ENCODE data around the gene HNRNPUL2.
A peak's percentile ranks its signal among the peaks of the same experiment; 100 is the strongest.

Gene HNRNPUL2

DNA sequence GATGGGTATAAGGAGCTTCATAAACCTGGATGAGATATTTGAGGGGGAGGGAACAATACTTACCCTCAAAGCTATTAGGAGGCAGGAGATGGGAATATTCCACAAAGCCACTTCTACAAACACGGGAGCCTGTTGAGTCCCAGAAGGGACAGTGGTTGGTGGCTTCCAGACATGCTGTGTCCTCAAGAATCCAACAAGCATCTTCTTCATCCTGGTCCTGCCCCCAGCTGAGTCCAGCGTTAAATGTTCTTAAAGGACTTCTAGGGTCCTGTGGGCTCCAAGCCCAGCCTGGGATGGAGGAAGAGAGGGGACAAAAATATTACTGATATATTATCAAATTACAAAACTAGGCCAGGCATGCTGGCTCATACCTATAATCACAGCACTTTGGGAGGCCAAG, 59.8 kb downstream of the HNRNPUL2 start:
- DNase-seq (ENCODE audit: low read depth in 2 of 2) = no peak

- DNase-seq (ENCODE audit: low read depth in 2 of 2) = no peak
These were observed 60.9 kb downstream of the HNRNPUL2 start for GRCh38 chr11:62666259-62666926.

DNA sequence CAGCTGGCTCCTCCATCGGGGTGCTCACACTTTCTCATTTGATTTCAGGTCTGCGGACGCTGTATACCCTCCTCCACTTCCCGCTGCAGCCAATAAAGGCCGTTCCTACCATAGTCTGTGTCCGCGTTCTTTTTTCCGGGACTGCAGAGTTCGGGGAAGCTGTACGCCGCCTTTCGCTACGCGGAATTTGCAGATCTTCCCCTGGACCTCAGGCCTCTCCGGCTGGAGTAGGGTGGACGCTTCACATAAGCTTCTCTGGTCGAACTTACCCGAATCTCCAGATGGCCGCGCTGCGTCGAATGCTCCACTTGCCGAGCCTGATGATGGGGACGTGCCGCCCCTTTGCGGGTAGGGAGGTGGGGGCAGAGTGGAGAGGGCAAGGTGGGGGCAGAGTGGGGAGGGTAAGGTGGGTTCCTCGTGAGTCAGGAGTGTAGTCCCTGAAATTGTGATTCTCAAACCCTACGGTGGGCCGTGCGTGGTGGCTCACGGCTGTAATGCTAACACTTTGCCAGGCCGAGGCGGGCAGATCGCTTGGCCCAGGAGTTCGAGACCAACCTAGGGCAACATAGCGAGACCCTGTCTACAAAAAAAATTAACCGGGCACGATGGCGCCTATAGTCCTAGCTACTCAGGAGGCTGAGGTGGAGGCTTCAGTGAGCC, 61.5 kb downstream of the HNRNPUL2 start:
- no peak for DNase-seq (ENCODE audit: low read depth in 2 of 2)

- peak; percentile 92 to 94 for DNase-seq (ENCODE audit: low read depth in 2 of 2)
These were observed 62.1 kb downstream of the HNRNPUL2 start, which contains the start of the genes C11orf98 and CSKMT for GRCh38 chr11:62665075-62665598. Gene C11orf98 (minus strand): TSS chr11:62665210. CDS start chr11:62665169, 41 bp downstream. Gene CSKMT (plus strand): TSS chr11:62665312. CDS start chr11:62665880, 568 bp downstream.

GRCh38 chr11:62664405-62665074, 62.7 kb downstream of the HNRNPUL2 start:
- DNase-seq (ENCODE audit: low read depth in 2 of 2) = no peak

All from stimulated activated CD4-positive, alpha-beta T cell treated with anti-CD3 and anti-CD28 coated beads, Interleukin-1b, Interleukin-23, amount 100 ng/mL, for 1 hour (primary cell).